Fibroblast of skin of left biceps (primary cell): ENCODE data around the gene CD248.
"Not testable (repeated sequence)": the region's sequence is repeated elsewhere in the genome, so short reads cannot be mapped to it uniquely, and the experiment has no call there.

Experiments used
- DNase-seq, 2 experiments: peaks; one replicate each; pipeline ENCODE4 v3.0.0-alpha.2; 2013; ENCODE audit warnings: low read depth in 2 of 2

CD248 gene

GRCh38 chr11:66313321-66314185 is 3.3 kb downstream of the CD248 start:
- DNase-seq: no peak

GRCh38 chr11:66312549-66313320 is 4.1 kb downstream of the CD248 start:
- peak; percentile 99 for DNase-seq

GRCh38 chr11:66311965-66312548 is 4.8 kb downstream of the CD248 start:
- peak; percentile 68 to 76 for DNase-seq

DNA sequence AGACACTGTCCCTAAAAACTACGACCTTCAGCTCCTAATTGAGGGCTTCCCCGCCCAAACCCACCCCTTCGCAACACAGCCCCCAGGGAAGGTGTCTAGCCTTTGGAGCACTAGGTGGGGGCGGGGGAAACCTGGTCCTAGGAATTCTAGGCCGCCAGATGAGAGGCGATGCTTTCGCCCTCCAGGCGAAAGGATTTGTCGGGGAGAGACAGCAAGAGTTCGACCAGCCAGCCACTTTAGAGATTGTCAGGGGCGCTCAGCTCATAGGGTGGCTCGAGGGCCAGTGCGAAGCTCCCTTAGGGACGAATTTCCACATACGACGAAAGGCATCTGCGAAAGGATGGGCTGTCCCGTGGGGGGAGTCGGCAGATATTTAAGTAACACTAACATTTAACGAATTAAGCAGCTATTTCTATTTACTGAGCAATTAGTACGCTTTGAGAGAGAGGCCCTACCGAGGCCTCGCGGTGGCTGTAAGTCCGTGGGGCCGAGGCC is 5.3 kb downstream of the CD248 start:
- DNase-seq: no peak

DNA sequence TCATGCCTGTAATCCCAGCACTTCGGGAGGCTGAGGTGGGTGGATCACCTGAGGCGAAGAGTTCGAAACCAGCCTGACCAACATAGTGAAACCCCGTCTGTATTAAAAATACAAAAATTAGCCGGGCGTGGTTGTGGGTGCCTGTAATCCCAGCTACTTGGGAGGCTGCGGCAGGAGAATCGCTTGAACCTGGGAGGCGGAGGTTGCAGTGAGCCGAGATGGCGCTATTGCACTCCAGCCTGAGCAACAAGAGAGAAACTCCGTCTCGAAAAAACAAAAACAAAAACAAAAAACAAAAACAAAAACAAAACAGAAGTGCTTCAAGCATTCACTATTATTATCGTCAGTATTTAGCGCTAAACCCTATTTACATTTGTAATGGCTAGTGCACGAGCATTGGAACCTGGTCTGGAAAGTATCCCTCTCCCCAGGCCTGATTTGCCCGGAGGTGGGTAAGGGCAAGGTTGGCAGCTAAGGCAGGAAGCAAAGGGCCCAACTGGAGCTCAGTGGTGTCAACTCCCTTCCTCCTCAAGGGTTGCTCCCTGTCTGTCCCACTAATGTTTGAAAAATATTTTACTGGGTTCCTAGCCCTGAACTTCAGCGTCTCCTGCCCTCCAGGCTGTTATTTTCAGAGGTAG is 5.9 kb downstream of the CD248 start:
- not testable (repeated sequence) for DNase-seq

DNA sequence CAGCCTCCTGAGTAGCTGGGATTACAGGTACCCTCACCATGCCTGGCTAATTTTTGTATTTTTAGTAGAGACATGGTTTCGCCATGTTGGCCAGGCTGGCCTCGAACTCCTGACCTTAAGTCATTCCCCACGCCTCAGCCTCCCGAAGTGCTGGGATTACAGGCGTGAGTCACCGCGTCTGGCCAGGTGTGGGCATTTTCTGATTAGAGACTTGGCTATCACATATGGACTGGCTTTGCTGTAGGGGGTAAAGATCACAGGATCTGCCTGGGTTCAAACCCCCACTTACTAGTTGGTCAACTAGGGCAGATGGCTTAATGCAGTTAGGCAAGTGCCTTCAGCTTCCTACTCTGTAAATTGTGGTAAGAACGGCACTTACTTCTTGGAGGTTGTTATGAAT is 6.5 kb downstream of the CD248 start:
- DNase-seq: no peak

DNA sequence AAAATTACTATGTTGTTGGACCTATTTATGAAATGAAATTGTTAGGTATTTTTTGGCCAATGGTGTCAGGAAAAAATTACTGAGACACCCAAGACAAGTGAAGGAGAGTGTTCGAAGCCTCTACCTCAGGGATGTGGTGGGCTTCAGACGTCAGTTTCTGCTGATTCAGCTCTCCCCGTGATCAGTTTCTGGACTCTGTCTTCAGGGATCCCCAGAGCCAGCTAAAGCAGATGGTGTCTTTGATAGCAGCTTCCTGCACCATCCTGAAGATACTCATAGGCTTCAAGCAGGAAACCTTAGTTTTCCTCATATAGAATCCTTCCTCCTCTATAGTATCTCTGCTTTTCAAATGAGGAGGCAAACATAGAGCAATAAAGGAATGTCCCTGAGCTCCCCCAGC is 7.4 kb downstream of the CD248 start:
- no peak for DNase-seq

DNA sequence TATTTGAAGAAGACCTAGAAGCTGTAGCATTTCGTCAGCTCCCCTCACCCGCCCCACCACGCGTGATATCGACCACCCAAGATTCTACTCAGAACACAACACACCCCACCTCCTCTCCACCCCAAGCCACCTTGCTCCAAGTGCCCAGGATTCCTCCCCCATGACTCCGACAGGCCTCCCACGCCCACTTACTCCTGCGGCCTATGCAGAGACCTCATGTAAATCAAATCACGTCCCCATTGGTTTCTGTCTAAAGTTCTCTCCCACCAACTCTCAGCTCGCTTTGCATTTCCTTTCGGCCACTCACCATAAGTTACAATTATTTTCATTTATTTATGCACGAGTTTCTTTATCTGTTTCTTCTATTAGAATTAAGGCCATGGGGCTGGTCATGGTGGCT is 14.2 kb downstream of the CD248 start:
- no peak for DNase-seq

DNA sequence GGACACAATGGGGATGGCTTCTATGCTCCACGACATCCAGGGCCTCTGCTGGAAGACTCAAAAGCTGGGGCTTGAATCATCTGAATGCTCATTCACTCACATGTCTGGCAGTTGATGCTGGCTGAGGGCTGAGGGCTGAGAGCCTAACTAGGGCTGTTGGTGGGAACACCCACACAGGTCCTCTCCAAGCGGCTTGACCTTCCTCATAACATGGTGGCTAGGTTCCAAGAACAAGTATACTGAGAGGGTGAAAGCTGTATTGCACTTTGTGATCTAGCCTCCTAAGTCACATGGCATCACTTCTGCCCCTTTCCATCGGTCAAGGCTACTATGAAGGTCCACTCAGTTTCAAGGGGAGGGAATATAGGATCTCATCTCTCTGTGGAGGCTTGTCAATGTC is 17.7 kb downstream of the CD248 start:
- DNase-seq: no peak

GRCh38 chr11:66297610-66298009 is 19.2 kb downstream of the CD248 start:
- no peak for DNase-seq

DNA sequence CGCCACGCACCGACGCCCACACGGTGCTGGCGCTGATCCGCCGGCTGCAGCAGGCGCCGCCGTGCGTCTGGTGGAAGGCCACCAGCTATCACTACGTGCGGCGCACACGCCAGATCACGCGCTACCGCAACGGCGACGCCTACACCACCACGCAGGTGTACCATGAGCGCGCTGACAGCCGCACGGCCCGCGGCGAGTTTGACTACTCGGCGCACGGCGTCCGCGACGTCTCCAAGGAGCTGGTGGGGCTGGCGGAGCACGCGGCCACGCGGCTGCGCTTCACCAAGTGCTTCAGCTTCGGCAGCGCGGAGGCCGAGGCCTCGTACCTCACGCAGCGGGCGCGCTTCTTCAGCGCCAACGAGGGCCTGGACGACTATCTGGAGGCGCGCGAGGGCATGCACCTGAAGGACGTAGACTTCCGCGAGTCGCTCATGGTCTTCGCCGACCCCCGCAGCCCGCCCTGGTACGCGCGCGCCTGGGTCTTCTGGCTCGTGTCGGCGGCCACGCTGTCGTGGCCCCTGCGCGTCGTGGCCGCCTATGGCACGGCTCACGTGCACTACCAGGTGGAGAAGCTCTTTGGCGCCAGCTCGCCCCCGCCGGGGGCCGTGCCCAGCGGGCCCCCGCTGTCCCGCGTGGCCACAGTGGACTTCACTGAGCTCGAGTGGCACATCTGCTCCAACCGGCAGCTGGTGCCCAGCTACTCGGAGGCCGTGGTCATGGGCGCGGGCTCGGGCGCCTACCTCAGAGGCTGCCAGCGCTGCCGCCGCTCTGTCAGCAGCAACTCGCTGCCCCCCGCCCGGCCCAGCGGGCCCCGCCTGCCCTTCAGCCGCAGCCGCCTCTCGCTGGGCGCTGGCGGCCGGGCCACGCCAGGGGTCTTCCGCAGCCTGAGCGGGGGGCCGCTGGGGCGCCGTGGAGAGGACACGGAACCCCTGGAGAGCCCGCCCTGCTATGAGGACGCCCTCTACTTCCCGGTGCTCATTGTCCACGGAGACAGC is 21.9 kb downstream of the CD248 start:
- DNase-seq: no peak

DNA sequence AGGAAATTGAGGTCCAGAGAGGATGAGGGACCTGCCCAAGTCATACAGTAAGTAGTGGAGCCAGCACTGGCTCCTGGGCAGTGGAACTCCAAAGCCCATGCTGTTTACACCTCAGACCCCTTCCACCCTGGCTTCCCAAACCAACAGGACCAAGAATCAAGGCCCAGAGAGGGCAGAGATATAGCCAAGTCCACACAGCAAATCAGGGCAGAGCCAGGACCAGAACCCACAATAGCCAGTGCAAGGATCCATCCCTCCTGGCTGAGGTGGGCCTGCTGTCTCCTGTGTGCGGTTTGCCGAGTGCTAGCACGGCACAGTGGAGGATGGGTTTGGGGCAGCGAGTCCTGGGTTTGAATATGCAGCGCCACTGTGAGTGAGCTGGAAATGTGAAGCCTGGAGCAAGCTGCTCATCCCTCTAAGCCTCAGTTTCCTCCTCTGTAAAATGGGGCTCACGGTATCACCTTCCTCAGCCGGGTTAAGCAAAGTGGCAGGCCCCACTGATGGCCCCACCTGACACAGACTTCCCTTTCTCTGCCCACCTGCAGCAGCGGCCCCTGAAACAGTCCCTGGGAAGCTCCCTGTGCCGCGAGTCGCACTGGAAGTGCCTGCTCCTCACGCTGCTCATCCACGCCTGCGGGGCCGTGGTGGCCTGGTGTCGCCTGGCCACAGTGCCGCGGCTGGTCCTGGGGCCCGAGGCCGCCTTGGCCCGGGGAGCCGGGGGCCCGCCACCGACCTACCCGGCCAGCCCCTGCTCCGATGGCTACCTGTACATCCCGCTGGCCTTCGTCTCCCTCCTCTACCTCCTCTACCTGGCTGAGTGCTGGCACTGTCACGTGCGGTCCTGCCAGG is 22.8 kb downstream of the CD248 start:
- DNase-seq: no peak

DNA sequence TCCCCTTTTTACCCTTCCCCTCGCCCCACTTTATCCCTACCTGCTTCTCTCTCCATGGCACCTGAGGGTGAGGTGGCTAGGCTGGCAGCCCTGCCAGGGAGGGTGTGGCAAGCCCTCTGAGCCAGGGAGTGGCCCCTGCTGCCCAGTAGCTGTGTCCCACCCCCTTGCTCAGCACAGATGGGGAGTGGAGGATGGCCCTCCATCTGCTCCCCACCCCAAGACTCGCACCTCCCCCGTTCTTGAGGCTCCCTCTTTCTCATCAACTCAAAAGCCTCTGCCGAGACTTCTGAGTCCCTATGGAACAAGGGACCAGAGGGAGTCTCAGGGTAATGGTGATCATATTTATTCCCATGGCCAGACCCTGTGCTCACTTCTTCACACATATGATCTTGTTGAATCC is 23.5 kb downstream of the CD248 start:
- DNase-seq: no peak

DNA sequence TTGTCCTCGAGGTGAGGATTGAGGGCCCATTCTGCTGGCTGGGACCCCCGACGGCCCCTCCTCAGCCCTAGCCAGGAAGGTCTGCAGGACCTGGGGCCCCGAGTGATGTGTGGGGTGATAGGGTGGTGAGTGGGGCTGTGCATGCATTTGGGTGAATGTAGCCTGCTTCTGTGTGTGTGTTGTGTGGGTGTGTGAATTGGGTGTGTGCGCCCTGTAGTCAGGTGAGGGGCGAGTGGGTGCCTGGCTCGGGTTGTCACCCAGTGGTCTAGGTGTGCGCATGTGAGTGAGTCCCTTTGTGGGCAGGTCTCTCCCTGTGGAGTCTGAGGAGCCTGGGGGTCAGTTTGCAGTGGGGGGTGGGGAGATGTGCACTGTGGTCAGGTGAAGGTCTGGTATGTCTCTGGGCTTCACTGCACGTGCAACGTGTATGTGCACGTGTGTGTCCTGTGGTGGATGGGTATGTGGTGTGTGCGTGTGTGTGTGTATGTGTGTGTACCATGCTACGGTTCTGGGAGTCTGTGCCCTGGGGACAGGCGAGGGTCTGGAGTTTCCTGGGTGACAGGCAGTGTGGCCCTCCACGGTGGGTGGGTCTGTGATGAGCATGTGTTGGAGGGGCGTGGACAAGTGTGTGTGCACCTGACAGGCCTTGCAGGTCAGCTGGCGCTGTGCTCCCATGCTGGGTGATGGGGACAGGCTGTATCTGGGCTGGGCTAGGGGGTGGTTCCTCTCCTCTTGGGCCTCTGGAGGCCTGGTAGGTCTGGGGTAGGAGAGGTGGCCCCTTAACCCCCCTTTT is 24.1 kb downstream of the CD248 start:
- no peak for DNase-seq

DNA sequence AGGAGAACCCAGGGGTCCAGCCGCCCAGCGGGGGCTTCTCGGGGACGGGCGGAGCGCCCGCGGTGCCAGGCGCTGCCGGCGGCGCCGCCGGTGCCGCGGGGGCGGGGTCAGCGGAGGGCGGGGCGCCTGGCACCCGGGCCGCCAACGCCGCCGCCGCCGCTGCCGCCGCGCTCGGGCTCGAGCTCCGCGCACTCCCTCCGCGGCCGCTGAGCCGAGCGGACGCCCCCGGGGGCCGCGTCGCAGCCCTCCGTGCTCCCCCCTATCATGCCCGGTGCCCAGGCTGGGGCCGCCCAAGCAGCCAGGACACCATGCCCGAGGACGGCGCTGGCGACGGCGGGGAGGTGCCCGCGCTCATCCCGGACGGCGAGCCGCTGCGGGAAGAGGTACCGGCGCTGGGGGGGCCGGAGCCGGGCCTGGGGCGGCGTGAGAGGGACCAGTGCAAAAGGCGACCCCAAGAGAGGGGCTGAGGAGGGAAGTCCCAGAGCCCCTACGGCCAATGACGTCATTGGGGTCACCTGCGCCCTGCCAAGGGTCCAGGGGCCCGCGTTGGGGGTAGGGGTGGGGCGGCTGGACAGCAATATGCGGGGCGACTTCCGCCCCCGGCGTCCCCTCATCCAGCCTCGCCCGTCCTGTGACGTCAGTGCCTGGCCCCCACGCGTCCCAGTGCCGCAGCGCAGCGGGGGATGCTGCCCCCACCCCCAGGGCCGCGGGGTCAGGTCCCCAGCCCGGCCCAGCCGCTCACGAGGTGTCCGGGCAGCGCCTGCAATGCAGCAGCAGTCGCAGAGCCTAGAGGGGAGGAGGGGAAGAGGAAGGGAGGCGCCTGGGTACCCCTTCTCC is 24.9 kb downstream of the CD248 start, which contains the start of gene TMEM151A:
Gene TMEM151A (plus strand): TSS at position 189 of the 837 bp plus-strand sequence. CDS start 120 bp downstream, at position 309.
- no peak for DNase-seq

GRCh38 chr11:66291303-66291705 is 25.5 kb downstream of the CD248 start:
- no peak for DNase-seq

- DNase-seq: no peak
Measured at GRCh38 chr11:66290330-66290621, 26.6 kb downstream of the CD248 start.
